ENCODE data around the gene HEXD.
A peak's percentile ranks its signal among the peaks of the same experiment; 100 is the strongest.

Gene HEXD

DNA sequence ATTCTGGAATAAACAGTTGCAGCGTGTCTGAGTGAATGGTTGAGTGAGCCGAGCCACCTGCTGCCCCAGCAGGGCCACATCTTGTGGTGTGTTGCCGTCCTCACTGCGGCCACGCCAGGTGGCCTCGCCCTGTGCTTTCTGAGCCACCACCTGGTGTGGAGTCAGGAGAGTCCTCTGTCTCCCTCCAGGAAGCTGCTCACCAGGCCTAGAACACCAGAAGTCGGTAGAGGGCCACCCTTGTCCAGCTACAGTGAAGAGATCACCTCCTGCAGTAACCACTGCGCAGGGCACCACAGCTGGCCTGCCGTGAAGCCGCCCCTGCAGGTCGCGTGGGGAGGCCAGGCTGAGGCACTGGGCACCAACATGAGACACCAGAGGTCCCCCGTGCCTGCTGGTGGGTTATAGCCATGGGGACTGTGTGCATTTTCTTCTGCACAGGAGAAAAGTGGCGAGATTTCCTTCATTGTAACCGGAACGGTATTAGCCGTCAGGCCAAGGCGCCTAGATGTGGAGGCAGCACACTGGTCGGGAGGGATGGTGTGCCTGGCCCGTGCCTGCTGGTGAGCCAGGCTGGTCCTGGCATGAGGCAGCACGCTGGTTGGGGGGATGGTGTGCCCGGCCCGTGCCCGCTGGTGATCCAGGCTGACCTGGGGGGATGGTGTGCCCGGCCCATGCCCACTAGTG, 72.5 kb downstream of the HEXD start:
- H3K4me1 ChIP-seq (ENCODE audit: control insufficient read depth, insufficient read depth, low read length), result 0 out of 2 replicates have a peak, but pooled peaks cover 2% of the 10 kb centered on the region
- TF ChIP-seq KLF9 (tag by site-specific recombination; IDR thresholded peaks at IDR 0.05; ENCODE audit: low read depth), result no peak
- TF ChIP-seq ZNF76 (tag by site-specific recombination; IDR thresholded peaks at IDR 0.05; ENCODE audit: borderline replicate concordance, low read depth), result no peak
- TF ChIP-seq ZIC2 (tag by site-specific recombination; IDR thresholded peaks at IDR 0.05), result peak; percentile 40; the same call in 1 of the 2 replicates
- TF ChIP-seq, protein P1, sequence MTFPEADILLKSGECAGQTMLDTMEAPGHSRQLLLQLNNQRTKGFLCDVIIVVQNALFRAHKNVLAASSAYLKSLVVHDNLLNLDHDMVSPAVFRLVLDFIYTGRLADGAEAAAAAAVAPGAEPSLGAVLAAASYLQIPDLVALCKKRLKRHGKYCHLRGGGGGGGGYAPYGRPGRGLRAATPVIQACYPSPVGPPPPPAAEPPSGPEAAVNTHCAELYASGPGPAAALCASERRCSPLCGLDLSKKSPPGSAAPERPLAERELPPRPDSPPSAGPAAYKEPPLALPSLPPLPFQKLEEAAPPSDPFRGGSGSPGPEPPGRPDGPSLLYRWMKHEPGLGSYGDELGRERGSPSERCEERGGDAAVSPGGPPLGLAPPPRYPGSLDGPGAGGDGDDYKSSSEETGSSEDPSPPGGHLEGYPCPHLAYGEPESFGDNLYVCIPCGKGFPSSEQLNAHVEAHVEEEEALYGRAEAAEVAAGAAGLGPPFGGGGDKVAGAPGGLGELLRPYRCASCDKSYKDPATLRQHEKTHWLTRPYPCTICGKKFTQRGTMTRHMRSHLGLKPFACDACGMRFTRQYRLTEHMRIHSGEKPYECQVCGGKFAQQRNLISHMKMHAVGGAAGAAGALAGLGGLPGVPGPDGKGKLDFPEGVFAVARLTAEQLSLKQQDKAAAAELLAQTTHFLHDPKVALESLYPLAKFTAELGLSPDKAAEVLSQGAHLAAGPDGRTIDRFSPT (tag by site-specific recombination; IDR thresholded peaks at IDR 0.05), result peak; percentile 82
- TF ChIP-seq ZNF664 (tag by site-specific recombination; IDR thresholded peaks at IDR 0.05), result no peak
- peaks cover 14 to 39% of the 10 kb centered on the region in 2 experiments for H3K36me3 ChIP-seq (ENCODE audit: control insufficient read depth in 2 of 2, insufficient read depth in 1 of 2, low read length in 2 of 2)
- CTCF ChIA-PET, result interaction anchor here (0.6 kb wide), 1 partner anchor 63 kb away, joined by 3 read pairs; no protein-coding TSS in a partner anchor
- no peaks in the 10 kb centered on the region for H3K9me3 ChIP-seq (ENCODE audit: control insufficient read depth, insufficient read depth, low read depth, low read length)
- POLR2A ChIA-PET, result no interaction called here
- H3K4me3 ChIP-seq (ENCODE audit: low read depth, low read length), result no peak overlapping the region
- H3K27ac ChIP-seq (ENCODE audit: extremely low read depth, low read depth, low read length), result no peak overlapping the region

DNA sequence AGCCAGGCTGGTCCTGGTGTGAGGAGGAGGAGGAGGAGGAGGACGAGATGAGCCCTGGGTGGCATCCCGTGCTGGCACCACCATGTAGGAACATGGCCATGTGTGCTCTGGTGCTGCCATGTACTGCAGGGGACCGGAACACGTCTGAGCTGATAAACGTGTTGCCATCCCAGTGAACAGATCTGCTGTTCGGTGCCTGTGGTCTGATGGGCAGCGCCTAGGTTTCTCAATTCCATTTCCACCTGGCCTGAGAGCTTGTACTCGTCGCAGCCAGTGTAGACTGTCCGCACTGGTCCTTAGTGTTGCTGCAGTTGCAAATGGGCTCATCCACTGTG, 73.0 kb downstream of the HEXD start:
- TF ChIP-seq ZSCAN30 (tag by site-specific recombination; IDR thresholded peaks at IDR 0.05) (no peak), ZFHX2 (tag by site-specific recombination; conservative IDR thresholded peaks at IDR 0.05) (no peak), ZNF521 (tag by site-specific recombination; IDR thresholded peaks at IDR 0.05) (no peak), ZNF146 (tag by site-specific recombination; IDR thresholded peaks at IDR 0.05) (no peak), ZNF37A (tag by site-specific recombination; IDR thresholded peaks at IDR 0.05) (no peak), ZNF530 (tag by site-specific recombination; IDR thresholded peaks at IDR 0.05; ENCODE audit: low read depth) (no peak), ZNF555 (tag by site-specific recombination; conservative IDR thresholded peaks at IDR 0.05) (no peak), ZNF544 (tag by site-specific recombination; IDR thresholded peaks at IDR 0.05) (no peak), ZNF654 (tag by site-specific recombination; IDR thresholded peaks at IDR 0.05; ENCODE audit: low read depth) (no peak)
- TF ChIP-seq, protein P2, sequence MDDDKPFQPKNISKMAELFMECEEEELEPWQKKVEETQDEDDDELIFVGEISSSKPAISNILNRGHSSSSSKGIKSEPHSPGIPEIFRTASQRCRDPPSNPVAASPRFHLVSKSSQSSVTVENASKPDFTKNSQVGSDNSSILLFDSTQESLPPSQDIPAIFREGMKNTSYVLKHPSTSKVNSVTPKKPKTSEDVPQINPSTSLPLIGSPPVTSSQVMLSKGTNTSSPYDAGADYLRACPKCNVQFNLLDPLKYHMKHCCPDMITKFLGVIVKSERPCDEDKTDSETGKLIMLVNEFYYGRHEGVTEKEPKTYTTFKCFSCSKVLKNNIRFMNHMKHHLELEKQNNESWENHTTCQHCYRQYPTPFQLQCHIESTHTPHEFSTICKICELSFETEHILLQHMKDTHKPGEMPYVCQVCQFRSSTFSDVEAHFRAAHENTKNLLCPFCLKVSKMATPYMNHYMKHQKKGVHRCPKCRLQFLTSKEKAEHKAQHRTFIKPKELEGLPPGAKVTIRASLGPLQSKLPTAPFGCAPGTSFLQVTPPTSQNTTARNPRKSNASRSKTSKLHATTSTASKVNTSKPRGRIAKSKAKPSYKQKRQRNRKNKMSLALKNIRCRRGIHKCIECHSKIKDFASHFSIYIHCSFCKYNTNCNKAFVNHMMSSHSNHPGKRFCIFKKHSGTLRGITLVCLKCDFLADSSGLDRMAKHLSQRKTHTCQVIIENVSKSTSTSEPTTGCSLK (tag by site-specific recombination; IDR thresholded peaks at IDR 0.05), result no peak
- TF ChIP-seq, protein P3, sequence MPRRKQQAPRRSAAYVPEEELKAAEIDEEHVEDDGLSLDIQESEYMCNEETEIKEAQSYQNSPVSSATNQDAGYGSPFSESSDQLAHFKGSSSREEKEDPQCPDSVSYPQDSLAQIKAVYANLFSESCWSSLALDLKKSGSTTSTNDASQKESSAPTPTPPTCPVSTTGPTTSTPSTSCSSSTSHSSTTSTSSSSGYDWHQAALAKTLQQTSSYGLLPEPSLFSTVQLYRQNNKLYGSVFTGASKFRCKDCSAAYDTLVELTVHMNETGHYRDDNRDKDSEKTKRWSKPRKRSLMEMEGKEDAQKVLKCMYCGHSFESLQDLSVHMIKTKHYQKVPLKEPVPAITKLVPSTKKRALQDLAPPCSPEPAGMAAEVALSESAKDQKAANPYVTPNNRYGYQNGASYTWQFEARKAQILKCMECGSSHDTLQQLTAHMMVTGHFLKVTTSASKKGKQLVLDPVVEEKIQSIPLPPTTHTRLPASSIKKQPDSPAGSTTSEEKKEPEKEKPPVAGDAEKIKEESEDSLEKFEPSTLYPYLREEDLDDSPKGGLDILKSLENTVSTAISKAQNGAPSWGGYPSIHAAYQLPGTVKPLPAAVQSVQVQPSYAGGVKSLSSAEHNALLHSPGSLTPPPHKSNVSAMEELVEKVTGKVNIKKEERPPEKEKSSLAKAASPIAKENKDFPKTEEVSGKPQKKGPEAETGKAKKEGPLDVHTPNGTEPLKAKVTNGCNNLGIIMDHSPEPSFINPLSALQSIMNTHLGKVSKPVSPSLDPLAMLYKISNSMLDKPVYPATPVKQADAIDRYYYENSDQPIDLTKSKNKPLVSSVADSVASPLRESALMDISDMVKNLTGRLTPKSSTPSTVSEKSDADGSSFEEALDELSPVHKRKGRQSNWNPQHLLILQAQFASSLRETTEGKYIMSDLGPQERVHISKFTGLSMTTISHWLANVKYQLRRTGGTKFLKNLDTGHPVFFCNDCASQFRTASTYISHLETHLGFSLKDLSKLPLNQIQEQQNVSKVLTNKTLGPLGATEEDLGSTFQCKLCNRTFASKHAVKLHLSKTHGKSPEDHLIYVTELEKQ (tag by site-specific recombination; IDR thresholded peaks at IDR 0.05; ENCODE audit: borderline replicate concordance), result no peak
- no peak overlapping the region for H3K4me3 ChIP-seq (ENCODE audit: low read depth, low read length)
- POLR2A ChIA-PET, result no interaction called here
- CTCF ChIA-PET, result no interaction called here
- H3K4me1 ChIP-seq (ENCODE audit: control insufficient read depth, insufficient read depth, low read length), result 0 out of 2 replicates have a peak, but pooled peaks cover 2% of the 10 kb centered on the region
- no peaks in the 10 kb centered on the region for H3K9me3 ChIP-seq (ENCODE audit: control insufficient read depth, insufficient read depth, low read depth, low read length)
- H3K27ac ChIP-seq (ENCODE audit: extremely low read depth, low read depth, low read length), result no peak overlapping the region
- H3K36me3 ChIP-seq (ENCODE audit: control insufficient read depth in 2 of 2, insufficient read depth in 1 of 2, low read length in 2 of 2), result peaks cover 14 to 33% of the 10 kb centered on the region in 2 experiments
